ENCODE results near the gene ABCA3.

DNA sequence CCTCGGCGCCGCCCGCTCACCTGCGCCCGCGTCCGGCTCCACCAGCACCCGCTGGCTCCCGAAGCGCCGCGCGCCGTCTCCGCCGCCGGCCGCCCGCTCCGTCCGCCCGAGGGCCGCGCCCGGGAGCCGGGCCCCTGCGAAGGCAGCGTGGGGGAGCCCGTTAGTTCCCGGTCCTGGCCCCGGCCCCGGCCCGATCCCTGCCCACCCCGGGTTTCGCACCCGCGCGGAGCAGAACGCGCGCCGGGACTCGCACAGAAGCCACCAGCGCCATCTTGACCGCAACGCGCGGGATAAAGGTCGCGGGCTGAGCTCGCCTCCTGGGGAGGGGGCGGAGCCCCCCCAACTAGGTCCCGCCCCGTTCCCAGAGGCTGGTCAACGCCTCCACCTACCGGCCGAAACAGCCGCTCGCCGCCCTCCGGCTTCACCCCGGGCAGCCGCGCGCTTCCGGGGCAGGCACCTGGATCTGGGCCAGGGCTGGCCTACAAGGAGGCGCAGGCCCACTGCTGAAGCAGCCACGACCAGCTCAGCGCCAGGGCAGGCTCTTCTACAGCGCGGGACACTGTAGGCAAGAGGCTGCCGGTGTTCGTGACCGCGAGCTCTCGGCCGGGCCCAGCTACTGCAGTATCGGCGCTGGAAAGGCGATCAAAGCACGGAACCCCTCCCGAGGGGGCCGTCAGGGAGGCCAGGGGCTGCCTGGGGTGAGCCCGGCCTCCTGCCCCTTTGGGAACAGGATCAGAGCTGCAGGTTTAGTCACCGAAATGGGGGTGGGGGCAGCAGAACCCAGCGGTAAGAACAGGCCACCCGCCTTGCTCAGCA, 89.0 kb downstream of the ABCA3 start, which contains the start of gene ECI1:
- TF ChIP-seq, protein P1, sequence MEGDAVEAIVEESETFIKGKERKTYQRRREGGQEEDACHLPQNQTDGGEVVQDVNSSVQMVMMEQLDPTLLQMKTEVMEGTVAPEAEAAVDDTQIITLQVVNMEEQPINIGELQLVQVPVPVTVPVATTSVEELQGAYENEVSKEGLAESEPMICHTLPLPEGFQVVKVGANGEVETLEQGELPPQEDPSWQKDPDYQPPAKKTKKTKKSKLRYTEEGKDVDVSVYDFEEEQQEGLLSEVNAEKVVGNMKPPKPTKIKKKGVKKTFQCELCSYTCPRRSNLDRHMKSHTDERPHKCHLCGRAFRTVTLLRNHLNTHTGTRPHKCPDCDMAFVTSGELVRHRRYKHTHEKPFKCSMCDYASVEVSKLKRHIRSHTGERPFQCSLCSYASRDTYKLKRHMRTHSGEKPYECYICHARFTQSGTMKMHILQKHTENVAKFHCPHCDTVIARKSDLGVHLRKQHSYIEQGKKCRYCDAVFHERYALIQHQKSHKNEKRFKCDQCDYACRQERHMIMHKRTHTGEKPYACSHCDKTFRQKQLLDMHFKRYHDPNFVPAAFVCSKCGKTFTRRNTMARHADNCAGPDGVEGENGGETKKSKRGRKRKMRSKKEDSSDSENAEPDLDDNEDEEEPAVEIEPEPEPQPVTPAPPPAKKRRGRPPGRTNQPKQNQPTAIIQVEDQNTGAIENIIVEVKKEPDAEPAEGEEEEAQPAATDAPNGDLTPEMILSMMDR (IDR thresholded peaks at IDR 0.05) = peak; percentile 67 to 95 (median 89)
- TF ChIP-seq POLR2A (IDR thresholded peaks at IDR 0.05) = peak; percentile 55 to 85

Measured in tibial nerve (tissue), 3 donors.